Medulla oblongata (tissue), 1 donor: ENCODE results near the gene BCL2L1.
"Not testable (repeated sequence)": the region's sequence is repeated elsewhere in the genome, so short reads cannot be mapped to it uniquely, and the experiment has no call there.

Experiments used
- DNase-seq: peaks from one replicate; pipeline ENCODE4 v3.0.0-alpha.2; 2015; ENCODE audit errors: extremely low spot score

The BCL2L1 gene

GRCh38 chr20:31653561-31653960, 69.1 kb downstream of the BCL2L1 start:
- DNase-seq: no peak

- no peak for DNase-seq
Measured at GRCh38 chr20:31652917-31653396, 69.7 kb downstream of the BCL2L1 start.

GRCh38 chr20:31648104-31648503, 74.6 kb downstream of the BCL2L1 start:
- not testable (repeated sequence) for DNase-seq

DNA sequence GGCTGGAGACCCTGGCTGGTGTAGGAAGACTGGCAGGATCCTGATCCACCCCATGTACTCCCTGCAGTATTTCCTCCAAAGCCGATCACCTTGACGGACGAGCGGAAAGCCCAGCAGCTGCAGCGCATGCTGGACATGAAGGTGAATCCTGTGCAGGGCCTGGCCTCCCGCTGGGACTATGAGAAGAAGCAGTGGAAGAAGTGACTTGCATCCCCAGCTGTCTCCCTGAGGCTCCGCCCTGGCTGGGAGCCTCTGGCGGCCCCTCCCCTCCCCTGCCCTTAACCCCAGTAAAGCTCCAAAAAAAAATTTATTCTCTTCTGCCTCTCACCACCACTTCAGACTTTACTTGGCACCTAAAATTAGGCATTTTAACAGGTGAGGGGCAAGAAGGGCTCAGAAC, 78.0 kb downstream of the BCL2L1 start:
- DNase-seq: no peak

- DNase-seq: no peak
Measured at GRCh38 chr20:31643522-31643921, 79.1 kb downstream of the BCL2L1 start.

GRCh38 chr20:31642837-31643236, 79.8 kb downstream of the BCL2L1 start:
- DNase-seq: no peak

- DNase-seq: no peak
Measured at GRCh38 chr20:31641391-31641790, 81.3 kb downstream of the BCL2L1 start.

GRCh38 chr20:31640259-31640658, 82.4 kb downstream of the BCL2L1 start:
- no peak for DNase-seq

- no peak for DNase-seq
Measured at GRCh38 chr20:31638816-31639215, 83.9 kb downstream of the BCL2L1 start.

- no peak for DNase-seq
Measured at GRCh38 chr20:31638317-31638716, 84.4 kb downstream of the BCL2L1 start.

- no peak for DNase-seq
Measured at GRCh38 chr20:31637660-31638059, 85.0 kb downstream of the BCL2L1 start, which contains the start of gene COX4I2. COX4I2 (plus strand) TSS chr20:31637912; CDS start chr20:31639018, 1,106 bp downstream.

DNA sequence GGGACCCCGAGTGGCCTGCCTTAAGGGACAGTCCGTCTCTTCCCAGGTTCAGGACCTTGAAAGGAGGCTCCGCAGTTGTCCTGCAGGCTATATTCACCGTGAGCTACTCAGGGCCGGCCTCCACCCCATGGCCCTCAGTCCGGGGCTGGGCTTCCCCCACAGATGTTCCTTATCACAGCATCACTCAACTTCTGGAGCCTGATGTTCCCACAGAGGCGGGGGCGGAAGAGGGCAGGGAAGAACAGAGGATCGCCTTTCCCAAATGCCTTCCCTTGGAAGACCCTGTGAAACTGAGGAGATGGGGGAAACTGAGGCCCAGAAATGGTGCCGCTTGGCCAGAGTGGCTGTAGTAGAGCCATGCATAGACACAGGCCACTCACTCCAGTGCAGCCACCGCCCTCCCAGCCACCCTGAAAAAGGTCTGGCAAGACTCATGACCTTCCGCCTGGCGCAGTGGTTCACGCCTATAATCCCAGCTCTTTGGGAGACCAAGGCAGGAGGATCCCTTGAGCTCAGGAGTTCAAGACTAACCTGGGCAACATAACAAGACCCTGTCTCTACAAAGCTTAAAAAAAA, 89.2 kb downstream of the BCL2L1 start:
- no peak for DNase-seq

- DNase-seq: no peak
Measured at GRCh38 chr20:31632548-31633338, 89.9 kb downstream of the BCL2L1 start.

GRCh38 chr20:31630187-31630790, 92.4 kb downstream of the BCL2L1 start:
- no peak for DNase-seq

DNA sequence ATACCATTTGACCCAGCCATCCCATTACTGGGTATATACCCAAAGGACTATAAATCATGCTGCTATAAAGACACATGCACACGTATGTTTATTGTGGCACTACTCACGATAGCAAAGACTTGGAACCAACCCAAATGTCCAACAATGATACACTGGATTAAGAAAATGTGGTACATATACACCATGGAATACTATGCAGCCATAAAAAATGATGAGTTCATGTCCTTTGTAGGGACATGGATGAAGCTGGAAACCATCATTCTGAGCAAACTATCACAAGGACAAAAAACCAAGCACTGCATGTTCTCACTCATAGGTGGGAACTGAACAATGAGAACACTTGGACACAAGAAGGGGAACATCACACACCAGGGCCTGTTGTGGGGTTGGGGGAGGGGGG, 94.6 kb downstream of the BCL2L1 start:
- DNase-seq: not testable (repeated sequence)

- not testable (repeated sequence) for DNase-seq
Measured at GRCh38 chr20:31626534-31626933, 96.1 kb downstream of the BCL2L1 start.

- DNase-seq: not testable (repeated sequence)
Measured at GRCh38 chr20:31623123-31623505, 99.6 kb downstream of the BCL2L1 start.

GRCh38 chr20:31620246-31620645, 102.4 kb downstream of the BCL2L1 start:
- DNase-seq: no peak

DNA sequence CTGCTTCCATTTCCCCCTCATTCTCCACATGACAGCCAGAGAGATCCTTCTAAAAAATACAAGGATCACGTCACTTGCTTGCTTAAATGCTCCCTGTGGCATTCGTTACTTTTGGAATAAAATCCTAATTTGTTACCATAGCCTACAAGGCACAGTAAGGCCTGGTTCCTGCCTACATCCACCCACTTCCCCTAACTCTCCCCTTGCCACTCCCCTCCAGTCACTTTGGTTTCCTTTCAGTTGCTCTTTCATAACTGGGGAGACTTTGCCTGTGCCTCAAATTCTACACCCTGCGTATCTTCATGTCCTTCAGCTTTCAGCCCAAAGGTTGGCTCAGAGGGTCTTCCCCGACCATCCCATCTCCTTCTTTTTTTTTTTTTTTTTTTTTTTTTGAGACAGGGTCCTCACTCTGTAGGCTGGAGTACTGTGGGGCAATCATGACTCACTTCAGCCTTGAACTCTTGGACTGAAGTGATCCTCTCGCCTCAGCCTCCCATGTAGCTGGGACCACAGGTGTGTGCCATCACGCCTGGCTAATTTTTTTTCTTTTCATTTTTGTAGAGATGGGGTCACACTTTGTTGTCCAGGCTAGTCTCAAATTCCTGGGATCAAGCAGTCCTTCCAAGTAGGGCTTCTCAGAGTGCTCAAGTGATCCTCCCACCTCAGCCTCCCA, 105.1 kb downstream of the BCL2L1 start:
- DNase-seq: peak; percentile 29

GRCh38 chr20:31615416-31615815, 107.3 kb downstream of the BCL2L1 start:
- DNase-seq: no peak
